Measurements from ENCODE around the gene PRKAA2.

GRCh38 chr1:56683569-56683968, 38.5 kb downstream of the PRKAA2 start:
- TF ChIP-seq CTCF (IDR thresholded peaks at IDR 0.05; ENCODE audit: extremely low read depth in 1 of 2, insufficient read depth in 1 of 2, low read depth in 1 of 2, low read length in 2 of 2) (no peak), EZH2 (IDR thresholded peaks at IDR 0.05; ENCODE audit: borderline replicate concordance, low read depth, low read length, severe bottlenecking) (no peak), MAX (IDR thresholded peaks at IDR 0.05; ENCODE audit: insufficient read depth, insufficient read length) (no peak), POLR2A (IDR thresholded peaks at IDR 0.05; ENCODE audit: low read depth, low read length) (no peak), POLR2AphosphoS5 (IDR thresholded peaks at IDR 0.05; ENCODE audit: insufficient read depth, low read depth, low read length) (no peak), JUN (IDR thresholded peaks at IDR 0.05; ENCODE audit: borderline replicate concordance, insufficient read depth, insufficient read length, low read depth) (no peak)
